K562 (cell line): ENCODE measurements around the gene PRSS56. TPM values are rescaled to one million over a fixed set of nuclear protein-coding genes. Genes with fewer than 3 reads are reported as not detected.
A peak's percentile ranks its signal among the peaks of the same experiment; 100 is the strongest.

Experiments used
- ATF2 ChIP-seq: sonication (generic); formaldehyde crosslinking; IDR thresholded peaks from 2 replicates; pipeline ENCODE4 v1.8.1; 2022; ENCODE audit warnings: missing genetic modification reagents
- EP400 ChIP-seq: fragments of 450-650 bp; IDR thresholded peaks from 2 replicates; pipeline ENCODE4 v1.6.1; 2017; ENCODE audit warnings: antibody characterized with exemption, mild to moderate bottlenecking, moderate library complexity
- GABPA ChIP-seq: fragments of 200-800 bp; sonication (Bioruptor generic); conservative IDR thresholded peaks from 2 replicates; pipeline ENCODE4 v1.6.1; 2016; ENCODE audit warnings: low read depth, missing genetic modification characterization, missing compliant biosample characterization
- HES1 ChIP-seq: fragments of 450-650 bp; IDR thresholded peaks from 2 replicates; pipeline ENCODE4 v1.6.1; 2016; ENCODE audit warnings: low read depth, mild to moderate bottlenecking, moderate library complexity
- LCOR ChIP-seq: sonication (generic); formaldehyde crosslinking; IDR thresholded peaks from 2 replicates; pipeline ENCODE4 v1.8.0; 2022; ENCODE audit warnings: mild to moderate bottlenecking, missing genetic modification reagents
- MTA2 ChIP-seq: fragments of 450-650 bp; IDR thresholded peaks from 2 replicates; pipeline ENCODE4 v1.6.1; 2016; ENCODE audit warnings: low read depth
- MTA3 ChIP-seq: fragments of 450-650 bp; formaldehyde crosslinking; IDR thresholded peaks from 2 replicates; pipeline ENCODE4 v1.6.1; 2017; ENCODE audit warnings: mild to moderate bottlenecking, borderline replicate concordance
- NBN ChIP-seq: fragments of 450-650 bp; IDR thresholded peaks from 2 replicates; pipeline ENCODE4 v1.6.1; 2016; ENCODE audit warnings: low read depth, mild to moderate bottlenecking
- PCBP1 ChIP-seq: fragments of 200-400 bp; formaldehyde crosslinking; IDR thresholded peaks from 2 replicates; pipeline ENCODE4 v1.6.1; 2018; ENCODE audit warnings: mild to moderate bottlenecking, low read depth, low read length; ENCODE audit not compliant: poor library complexity, severe bottlenecking
- PRMT5 ChIP-seq: sonication (generic); formaldehyde crosslinking; IDR thresholded peaks from 2 replicates; pipeline ENCODE4 v1.5.0; 2020; ENCODE audit warnings: missing genetic modification reagents
- SETDB1 ChIP-seq: IDR thresholded peaks from one replicate; pipeline ENCODE4 v1.6.1; 2012; ENCODE audit warnings: low read length, control low read depth, inconsistent platforms
- TEAD2 ChIP-seq: fragments of 450-650 bp; IDR thresholded peaks from 2 replicates; pipeline ENCODE4 v1.6.1; 2016; ENCODE audit warnings: missing genetic modification characterization, control low read depth, missing compliant biosample characterization
- ZBTB9 ChIP-seq: fragments of 450-650 bp; formaldehyde crosslinking; IDR thresholded peaks from 2 replicates; pipeline ENCODE4 v1.4.0; 2020; ENCODE audit warnings: mild to moderate bottlenecking, moderate library complexity
- ZFPM2 ChIP-seq: fragments of 250-450 bp; sonication (Bioruptor Pico); IDR thresholded peaks from 2 replicates; pipeline ENCODE4 v1.5.1; 2022; ENCODE audit warnings: mild to moderate bottlenecking
- ZNF12 ChIP-seq: sonication (generic); formaldehyde crosslinking; IDR thresholded peaks from 2 replicates; pipeline ENCODE4 v1.4.0; 2020; ENCODE audit warnings: mild to moderate bottlenecking, missing genetic modification reagents
- ZNF224 ChIP-seq: sonication (generic); formaldehyde crosslinking; IDR thresholded peaks from 2 replicates; pipeline ENCODE4 v1.8.0; 2022; ENCODE audit warnings: mild to moderate bottlenecking, missing genetic modification reagents
- ZNF512 ChIP-seq: IDR thresholded peaks from 2 replicates; pipeline ENCODE4 v1.6.1; 2016; ENCODE audit warnings: missing genetic modification characterization, missing compliant biosample characterization
- ZNF609 ChIP-seq: sonication (generic); formaldehyde crosslinking; IDR thresholded peaks from 2 replicates; pipeline ENCODE4 v1.8.1; 2023; ENCODE audit warnings: missing genetic modification reagents, mild to moderate bottlenecking, borderline replicate concordance
- polyA plus RNA-seq, 8 experiments: library from polyadenylated mRNA; depleted of rRNA in 4 of 8; stranded (reverse) in 5 of 8; unstranded in 3 of 8; fragments of >200 nt; fragmentation: Nextera tagmentation in 2 of 8; fragmentation: Illumina TruSeq in 1 of 8; extraction: Ambion mirVana in 2 of 8; extraction: Trizol in 1 of 8; gene quantifications; 2 replicates each; pipeline versions ENCODE4 v1.2.1 to v1.2.3, GENCODE V29; 2011 to 2014; ENCODE audit warnings: inconsistent platforms in 1 of 8, missing spikeins in 1 of 8
- total RNA-seq, 7 experiments: library from RNA; depleted of rRNA in 6 of 7; stranded (reverse); fragments of >200 nt in 6 of 7; fragmentation: Illumina TruSeq in 2 of 7; extraction: Trizol in 2 of 7; gene quantifications; 2 replicates each; pipeline versions ENCODE4 v1.2.1 to v1.2.3, GENCODE V29; 2011 to 2021; ENCODE audit warnings: low replicate concordance in 1 of 7

PRSS56 gene
- total and polyA plus RNA-seq, 9 of the 15 experiments (the other 6 are each of a cell fraction or from before 2014, with no cell fraction given), result not detected

- TF ChIP-seq ZNF609 (CRISPR knock-in tag) (no peak), ZNF224 (no peak), MTA3 (0 out of 2 replicates have a peak, but pooled peaks have one; percentile 50), GABPA (tag) (peak; percentile 100), TEAD2 (tag) (no peak), ZFPM2 (CRISPR knock-in tag) (no peak), PRMT5 (CRISPR knock-in tag) (no peak), EP400 (peak; percentile 89), HES1 (peak; percentile 95), ZNF12 (CRISPR knock-in tag) (no peak), LCOR (peak; percentile 51; the same call in 1 of the 2 replicates), MTA2 (no peak), ZNF512 (tag) (no peak), SETDB1 (no peak), ZBTB9 (CRISPR knock-in tag) (peak; percentile 35; the same call in 1 of the 2 replicates), NBN (no peak), ATF2 (peak; percentile 37; the same call in 1 of the 2 replicates), PCBP1 (peak; percentile 45)
Measured at GRCh38 chr2:232550354-232551249, 30.4 kb downstream of the PRSS56 start, which contains the start of the genes EIF4E2 and TIGD1 (continued).
